Nephron progenitor cell (in vitro differentiated cells): ENCODE results near the gene MRPL2.

Experiments
- DNase-seq: peaks from one replicate; pipeline ENCODE4 v3.0.0; 2021
- H3K27ac Mint-ChIP-seq: 2 replicates; pipeline ENCODE4 v1.8.0; 2021; ENCODE audit warnings: mild to moderate bottlenecking, moderate library complexity, mixed read lengths
- H3K27me3 Mint-ChIP-seq: 2 replicates; pipeline ENCODE4 v1.8.0; 2021; ENCODE audit warnings: mild to moderate bottlenecking, low read depth, mixed read lengths; ENCODE audit not compliant: poor library complexity
- H3K36me3 Mint-ChIP-seq: 2 replicates; pipeline ENCODE4 v1.8.0; 2021; ENCODE audit warnings: low read depth, mixed read lengths
- H3K4me1 Mint-ChIP-seq: 2 replicates; pipeline ENCODE4 v1.8.0; 2021; ENCODE audit warnings: mixed read lengths
- H3K4me3 Mint-ChIP-seq: 2 replicates; pipeline ENCODE4 v1.8.0; 2021; ENCODE audit warnings: mild to moderate bottlenecking, moderate library complexity, mixed read lengths
- H3K9me3 Mint-ChIP-seq: 2 replicates; pipeline ENCODE4 v1.8.0; 2021; ENCODE audit warnings: mild to moderate bottlenecking, moderate library complexity, mixed read lengths
- TF ChIP-seq, protein P1 (sequence below): fragments of 200-600 bp; sonication (generic); IDR thresholded peaks from 2 replicates; pipeline ENCODE4 v1.5.0; 2021; ENCODE audit warnings: antibody characterized with exemption

Gene MRPL2

DNA sequence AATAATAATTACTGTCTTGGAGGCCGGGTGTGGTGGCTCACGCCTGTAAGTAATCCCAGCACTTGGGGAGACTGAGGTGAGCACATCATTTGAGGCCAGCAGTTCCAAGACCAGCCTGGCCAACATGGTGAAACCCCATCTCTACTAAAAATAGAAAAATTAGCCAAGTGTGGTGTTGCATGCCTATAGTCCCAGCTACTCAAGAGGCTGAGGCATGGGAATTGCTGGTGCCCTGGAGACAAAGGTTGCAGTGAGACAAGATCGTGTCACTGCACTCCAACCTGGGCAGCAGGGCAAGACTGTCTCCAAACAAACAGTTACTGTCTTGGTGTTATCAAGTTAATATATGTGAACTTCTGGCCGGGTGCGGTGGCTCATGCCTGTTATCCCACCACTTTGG, 32.9 kb downstream of the MRPL2 start:
- H3K4me1 Mint-ChIP-seq = peaks cover 11% of the 10 kb centered on the region
- no peaks in the 10 kb centered on the region for H3K9me3 Mint-ChIP-seq
- peaks cover 3% of the 10 kb centered on the region for H3K27me3 Mint-ChIP-seq
- no peak overlapping the region for H3K27ac Mint-ChIP-seq
- TF ChIP-seq, protein P1, sequence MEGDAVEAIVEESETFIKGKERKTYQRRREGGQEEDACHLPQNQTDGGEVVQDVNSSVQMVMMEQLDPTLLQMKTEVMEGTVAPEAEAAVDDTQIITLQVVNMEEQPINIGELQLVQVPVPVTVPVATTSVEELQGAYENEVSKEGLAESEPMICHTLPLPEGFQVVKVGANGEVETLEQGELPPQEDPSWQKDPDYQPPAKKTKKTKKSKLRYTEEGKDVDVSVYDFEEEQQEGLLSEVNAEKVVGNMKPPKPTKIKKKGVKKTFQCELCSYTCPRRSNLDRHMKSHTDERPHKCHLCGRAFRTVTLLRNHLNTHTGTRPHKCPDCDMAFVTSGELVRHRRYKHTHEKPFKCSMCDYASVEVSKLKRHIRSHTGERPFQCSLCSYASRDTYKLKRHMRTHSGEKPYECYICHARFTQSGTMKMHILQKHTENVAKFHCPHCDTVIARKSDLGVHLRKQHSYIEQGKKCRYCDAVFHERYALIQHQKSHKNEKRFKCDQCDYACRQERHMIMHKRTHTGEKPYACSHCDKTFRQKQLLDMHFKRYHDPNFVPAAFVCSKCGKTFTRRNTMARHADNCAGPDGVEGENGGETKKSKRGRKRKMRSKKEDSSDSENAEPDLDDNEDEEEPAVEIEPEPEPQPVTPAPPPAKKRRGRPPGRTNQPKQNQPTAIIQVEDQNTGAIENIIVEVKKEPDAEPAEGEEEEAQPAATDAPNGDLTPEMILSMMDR = no peak
- H3K4me3 Mint-ChIP-seq = no peak overlapping the region
- DNase-seq = no peak
- H3K36me3 Mint-ChIP-seq = peaks cover 66% of the 10 kb centered on the region

DNA sequence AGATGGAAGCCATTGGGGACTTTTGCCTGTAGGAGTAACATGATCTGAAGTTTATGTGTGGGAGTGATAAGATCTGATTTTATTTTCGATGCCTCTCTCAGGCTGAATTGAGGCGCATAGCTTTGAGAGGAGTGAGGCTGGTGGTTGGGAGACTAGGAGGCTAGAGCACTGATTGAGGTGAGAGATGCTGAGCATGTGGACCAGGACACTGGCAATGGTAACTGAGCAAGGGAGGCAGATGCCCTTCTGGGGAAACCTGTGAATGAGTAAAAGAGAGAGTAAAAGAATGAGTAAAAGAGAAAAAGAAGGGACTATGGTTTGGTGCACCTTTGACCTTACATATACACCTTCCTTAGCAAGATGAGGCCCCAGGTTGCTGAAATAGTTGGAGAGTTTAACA, 34.8 kb downstream of the MRPL2 start:
- H3K36me3 Mint-ChIP-seq = peaks cover 49% of the 10 kb centered on the region
- H3K9me3 Mint-ChIP-seq = no peaks in the 10 kb centered on the region
- peak overlapping the region; percentile 8 for H3K27ac Mint-ChIP-seq
- H3K4me3 Mint-ChIP-seq = no peak overlapping the region
- H3K27me3 Mint-ChIP-seq = peaks cover 3% of the 10 kb centered on the region
- TF ChIP-seq, protein P1 = no peak
- peaks cover 22% of the 10 kb centered on the region for H3K4me1 Mint-ChIP-seq
- no peak for DNase-seq

DNA sequence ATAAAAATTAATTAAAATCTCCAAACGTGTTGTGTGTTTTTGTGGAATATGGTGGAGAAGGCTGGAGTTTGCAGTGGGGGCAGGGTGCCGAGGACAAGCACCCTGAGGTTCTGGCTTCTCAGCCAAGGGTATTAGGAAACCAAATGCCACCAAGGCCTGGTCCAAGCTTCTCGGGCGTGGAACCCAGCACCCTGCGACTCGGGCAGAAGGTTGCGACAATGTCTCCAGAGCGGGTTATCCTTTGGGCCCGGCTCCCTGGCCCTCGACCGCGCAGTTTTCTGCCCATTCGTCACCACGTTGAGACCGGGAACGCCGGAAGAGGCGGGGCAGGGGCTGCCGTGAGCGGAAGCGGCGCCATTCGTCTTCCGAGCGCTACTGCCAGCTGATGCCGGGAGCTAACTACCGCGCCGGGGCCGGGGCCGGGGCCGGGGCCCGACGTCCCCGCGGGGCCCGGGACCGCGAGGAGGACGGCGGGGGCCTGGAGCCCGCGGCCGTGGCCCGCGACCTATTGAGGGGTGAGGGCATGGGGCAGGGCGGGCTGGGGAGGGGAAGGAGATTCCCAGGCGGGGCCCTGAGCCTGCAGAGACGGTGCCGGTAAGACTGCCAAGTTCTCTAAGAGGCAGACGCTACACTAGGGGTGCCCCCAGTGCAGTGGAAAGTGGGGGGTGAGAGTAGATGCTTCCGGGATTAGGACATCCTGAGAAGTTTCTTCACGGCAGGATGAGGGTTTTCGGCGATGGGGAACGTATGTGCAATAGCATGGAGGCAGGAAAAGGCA, 37.8 kb downstream of the MRPL2 start, which contains the start of gene RRP36:
RRP36 (plus strand) TSS at position 354 of the 778 bp plus-strand sequence; CDS start at position 386, 32 bp downstream.
- TF ChIP-seq, protein P1 = no peak
- Mint-ChIP-seq H3K36me3 (peaks cover 48% of the 10 kb centered on the region), H3K4me1 (peaks cover 26% of the 10 kb centered on the region), H3K9me3 (no peaks in the 10 kb centered on the region), H3K27me3 (peaks cover 6% of the 10 kb centered on the region), H3K4me3 (peak within 1 kb of the TSS; percentile 96), H3K27ac (peak within 1 kb of the TSS; percentile 99)
- peak; percentile 78 for DNase-seq

DNA sequence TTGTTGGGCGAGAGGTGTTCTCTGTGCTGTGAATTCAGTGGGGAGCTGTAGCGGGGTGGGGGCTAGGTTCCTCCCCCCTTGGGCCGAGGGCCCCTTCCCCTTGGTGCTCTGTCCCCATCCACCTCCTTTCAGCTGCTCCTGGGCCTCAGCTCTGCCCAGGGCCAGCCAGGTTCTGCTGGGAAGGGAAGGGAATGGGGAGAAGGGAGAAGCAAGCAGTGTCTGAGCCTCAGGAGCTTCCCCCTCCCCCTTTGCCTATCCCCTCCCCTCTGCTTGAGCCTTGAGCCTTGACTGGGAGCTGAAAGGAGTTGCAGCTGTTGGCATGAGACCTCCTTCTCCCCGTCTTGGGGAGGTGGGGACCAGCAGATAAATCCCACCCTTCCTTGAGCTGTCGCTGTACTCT, 38.4 kb downstream of the MRPL2 start:
- DNase-seq = peak; percentile 16
- Mint-ChIP-seq H3K4me3 (peak overlapping the region; percentile 96), H3K4me1 (peaks cover 33% of the 10 kb centered on the region), H3K27me3 (peaks cover 6% of the 10 kb centered on the region), H3K36me3 (peaks cover 43% of the 10 kb centered on the region), H3K9me3 (no peaks in the 10 kb centered on the region), H3K27ac (peak overlapping the region; percentile 82)
- TF ChIP-seq, protein P1 = no peak

DNA sequence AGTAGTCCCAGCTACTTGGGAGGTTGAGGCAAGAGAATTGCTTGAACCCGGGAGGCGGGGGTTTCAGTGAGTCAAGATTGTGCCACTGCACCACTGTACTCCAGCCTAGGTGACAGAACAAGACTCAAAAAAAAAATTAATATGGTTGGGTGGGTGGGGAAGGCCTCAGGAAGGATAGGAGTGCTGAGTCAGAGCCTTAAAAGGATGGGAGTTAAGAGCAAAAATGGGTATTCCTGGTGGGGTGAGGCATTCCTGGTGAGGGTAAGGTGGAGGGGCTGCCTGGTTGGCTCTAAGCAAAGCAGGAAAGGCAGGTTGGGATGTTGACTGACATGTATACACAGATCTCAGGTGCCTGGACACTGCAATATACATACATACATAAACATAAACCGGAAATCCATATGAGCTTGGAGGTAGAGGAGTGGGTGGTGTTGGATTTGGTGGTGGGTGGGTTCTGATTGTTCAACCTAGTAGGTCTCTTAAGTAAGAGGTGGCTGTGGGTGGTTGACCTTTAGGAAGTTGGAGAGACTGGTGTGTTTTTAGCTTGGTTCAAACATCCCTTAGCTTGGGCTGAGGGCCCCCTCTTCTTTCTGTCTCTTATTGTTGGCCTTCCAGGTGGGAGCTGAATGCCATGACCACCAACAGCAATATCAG, 39.1 kb downstream of the MRPL2 start:
- Mint-ChIP-seq H3K27ac (peak overlapping the region; percentile 82), H3K9me3 (no peaks in the 10 kb centered on the region), H3K27me3 (peaks cover 6% of the 10 kb centered on the region), H3K36me3 (peaks cover 40% of the 10 kb centered on the region), H3K4me1 (peaks cover 36% of the 10 kb centered on the region), H3K4me3 (peak overlapping the region; percentile 65)
- TF ChIP-seq, protein P1 = no peak
- no peak for DNase-seq
